Keratinocyte (primary cell): ENCODE measurements around the gene RERE. TPM values are rescaled to one million over a fixed set of nuclear protein-coding genes. Genes with fewer than 3 reads are reported as not detected.

Experiments used
- DNase-seq: peaks from one replicate; pipeline ENCODE4 v3.0.0-alpha.2; 2011; ENCODE audit warnings: low read depth, missing footprints, low spot score
- FAIRE-seq: peaks from 2 replicates; lab custom pipeline; 2011; peaks lifted over from hg19 to GRCh38; lab: Jason Lieb, UNC
- H2AFZ ChIP-seq: 2 replicates; pipeline ENCODE4 v1.6.0; 2012; ENCODE audit warnings: low read length, control low read depth, inconsistent platforms; ENCODE audit not compliant: control insufficient read depth
- H3K27ac ChIP-seq: 2 replicates; pipeline ENCODE4 v1.5.1; 2011; ENCODE audit warnings: low read length; ENCODE audit not compliant: control insufficient read depth, insufficient read depth
- H3K27me3 ChIP-seq: 3 replicates; pipeline ENCODE4 v1.6.0; 2011; ENCODE audit warnings: low read length; ENCODE audit not compliant: control insufficient read depth, insufficient read depth; ENCODE audit errors: extremely low read depth
- H3K36me3 ChIP-seq, 2 experiments: 2 replicates in 1 of 2; 3 replicates in 1 of 2; pipeline ENCODE4 v1.5.1; 2011; ENCODE audit warnings: low read length in 2 of 2, mild to moderate bottlenecking in 1 of 2; ENCODE audit not compliant: control insufficient read depth in 2 of 2, insufficient read depth in 2 of 2; ENCODE audit errors: extremely low read depth in 1 of 2
- H3K4me1 ChIP-seq: 3 replicates; pipeline ENCODE4 v1.5.1; 2011; ENCODE audit warnings: low read length; ENCODE audit not compliant: control insufficient read depth, insufficient read depth; ENCODE audit errors: extremely low read depth
- H3K4me2 ChIP-seq: 3 replicates; pipeline ENCODE4 v1.6.0; 2011; ENCODE audit warnings: low read depth, low read length; ENCODE audit not compliant: control insufficient read depth, insufficient read depth; ENCODE audit errors: extremely low read depth
- H3K4me3 ChIP-seq, 3 experiments: fragments of 200-600 bp in 1 of 3; sonication (generic) in 1 of 3; 2 replicates in 2 of 3; 3 replicates in 1 of 3; pipeline ENCODE4 v1.5.1; 2011 to 2016; ENCODE audit warnings: low read length in 3 of 3, mild to moderate bottlenecking in 3 of 3, control low read depth in 2 of 3, inconsistent platforms in 1 of 3, low read depth in 1 of 3, mixed read lengths in 1 of 3, mixed run types in 1 of 3, moderate library complexity in 1 of 3; ENCODE audit not compliant: control insufficient read depth in 2 of 3, insufficient read depth in 2 of 3; ENCODE audit errors: extremely low read depth in 1 of 3
- H3K79me2 ChIP-seq: 2 replicates; pipeline ENCODE4 v1.6.0; 2012; ENCODE audit warnings: low read length; ENCODE audit not compliant: control insufficient read depth, insufficient read depth
- H3K9ac ChIP-seq: 3 replicates; pipeline ENCODE4 v1.6.0; 2011; ENCODE audit warnings: low read length; ENCODE audit not compliant: control insufficient read depth, insufficient read depth; ENCODE audit errors: extremely low read depth
- H3K9me1 ChIP-seq: 3 replicates; pipeline ENCODE4 v1.6.0; 2011; ENCODE audit warnings: low read length; ENCODE audit not compliant: control insufficient read depth, insufficient read depth; ENCODE audit errors: extremely low read depth
- H3K9me3 ChIP-seq: 2 replicates; pipeline ENCODE4 v1.5.1; 2012; ENCODE audit warnings: low read depth, low read length; ENCODE audit not compliant: control insufficient read depth
- H4K20me1 ChIP-seq: 3 replicates; pipeline ENCODE4 v1.6.0; 2011; ENCODE audit warnings: low read length; ENCODE audit not compliant: control insufficient read depth, insufficient read depth; ENCODE audit errors: extremely low read depth
- CTCF ChIP-seq, 3 experiments: IDR thresholded peaks in 1 of 3; conservative IDR thresholded peaks in 1 of 3; optimal IDR thresholded peaks in 1 of 3; 2 replicates in 2 of 3; 3 replicates in 1 of 3; pipeline versions ENCODE3 to v1.5.1; 2011; ENCODE audit warnings: low read length in 3 of 3, mild to moderate bottlenecking in 3 of 3, moderate library complexity in 2 of 3, control low read depth in 1 of 3, inconsistent platforms in 1 of 3; ENCODE audit not compliant: insufficient read depth in 2 of 3; ENCODE audit errors: extremely low read depth in 1 of 3
- EZH2 ChIP-seq: IDR thresholded peaks from one replicate; pipeline ENCODE4 v1.6.1; 2012; ENCODE audit warnings: inconsistent platforms, mild to moderate bottlenecking, low read length, moderate library complexity
- dilution Hi-C: fragments of 300-500 bp; cut with MboI; formaldehyde crosslinking; loops from one replicate; pipeline ENCODE4 v1.7.0; 2020; ENCODE audit warnings: low sequenced_read_pairs; ENCODE audit not compliant: extremely low pct_ligation_motif_present
- polyA plus RNA-seq, 5 experiments: library from polyadenylated mRNA; depleted of rRNA in 3 of 5; stranded (reverse) in 3 of 5; stranded (forward) in 1 of 5; unstranded in 1 of 5; fragments of >200 nt; gene quantifications; 1 replicate in 1 of 5; 2 replicates in 3 of 5; 3 replicates in 1 of 5; pipeline versions ENCODE4 v1.2.1 to v1.2.3, GENCODE V29; 2011 to 2012; ENCODE audit warnings: missing spikeins in 2 of 5, low read depth in 1 of 5, low replicate concordance in 1 of 5

The RERE gene
- polyA plus RNA-seq, 1 donor (not counting 4 experiments of a cell fraction or from before 2014, with no cell fraction given), result 3.8 TPM

- peaks cover 10% of the 10 kb centered on the region for H3K79me2 ChIP-seq
- peak; percentile 41 for FAIRE-seq
- no peaks in the 10 kb centered on the region for H3K9me1 ChIP-seq
- no peaks in the 10 kb centered on the region for H3K9me3 ChIP-seq
- dilution Hi-C loops, result no loop called here
- no peak overlapping the region for H3K27ac ChIP-seq
- no peak for DNase-seq
- no peak overlapping the region for H2AFZ ChIP-seq
- no peaks in the 10 kb centered on the region for H3K36me3 ChIP-seq
- H3K27me3 ChIP-seq, result no peaks in the 10 kb centered on the region
- H3K9ac ChIP-seq, result no peak overlapping the region
- no peak overlapping the region for H3K4me2 ChIP-seq
- TF ChIP-seq EZH2 (no peak), CTCF (optimal IDR thresholded peaks at IDR 0.05 in 1 of 3, IDR thresholded peaks at IDR 0.05 in 1 of 3, conservative IDR thresholded peaks at IDR 0.05 in 1 of 3; ENCODE audit: extremely low read depth in 1 of 3, insufficient read depth in 2 of 3, low read length in 3 of 3) (no peak)
- H3K4me3 ChIP-seq, result no peak overlapping the region
- H3K4me1 ChIP-seq, result peaks cover 8% of the 10 kb centered on the region
- no peaks in the 10 kb centered on the region for H4K20me1 ChIP-seq
These were observed 132.8 kb downstream of the RERE start for GRCh38 chr1:8684590-8684989.

GRCh38 chr1:8682573-8682972, 134.9 kb downstream of the RERE start:
- Histone ChIP-seq H3K27ac (no peak overlapping the region), H4K20me1 (no peaks in the 10 kb centered on the region), H3K9me3 (no peaks in the 10 kb centered on the region), H3K27me3 (no peaks in the 10 kb centered on the region), H2AFZ (no peak overlapping the region), H3K4me1 (peaks cover 8% of the 10 kb centered on the region), H3K79me2 (peaks cover 13% of the 10 kb centered on the region), H3K36me3 (no peaks in the 10 kb centered on the region), H3K4me2 (no peak overlapping the region), H3K4me3 (no peak overlapping the region), H3K9ac (no peak overlapping the region), H3K9me1 (no peaks in the 10 kb centered on the region)
- dilution Hi-C loops, result no loop called here
- FAIRE-seq, result no peak
- DNase-seq, result no peak
- no peak for TF ChIP-seq CTCF (optimal IDR thresholded peaks at IDR 0.05 in 1 of 3, IDR thresholded peaks at IDR 0.05 in 1 of 3, conservative IDR thresholded peaks at IDR 0.05 in 1 of 3; ENCODE audit: extremely low read depth in 1 of 3, insufficient read depth in 2 of 3, low read length in 3 of 3)
- no peak for TF ChIP-seq EZH2
